MV-4-11 (cell line): Measurements from ENCODE around the gene FARP2.
"Not testable (repeated sequence)": the region's sequence is repeated elsewhere in the genome, so short reads cannot be mapped to it uniquely, and the experiment has no call there.

Source experiments
- DNase-seq: peaks from one replicate; lab custom pipeline; 2025; lab: John Stamatoyannopoulos, UW

Gene FARP2

DNA sequence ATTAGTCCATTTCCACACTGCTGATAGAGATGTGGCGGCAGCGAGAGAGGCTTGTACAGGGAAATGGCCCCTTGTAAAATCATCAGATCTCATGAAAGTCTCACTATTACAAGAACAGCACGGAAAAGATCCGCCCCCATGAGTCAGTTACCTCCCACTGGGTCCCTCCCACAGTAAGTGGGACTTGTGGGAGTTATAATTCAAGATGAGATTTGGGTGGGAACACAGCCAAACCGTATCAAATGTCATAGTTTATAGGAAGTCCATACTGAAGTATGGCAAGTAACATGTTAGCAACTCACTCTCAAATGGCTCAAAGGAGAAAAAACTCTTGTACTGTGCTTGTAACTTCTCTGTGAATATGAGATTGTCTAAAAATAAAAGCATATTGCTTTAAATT is 56.1 kb downstream of the FARP2 start:
- DNase-seq = no peak

DNA sequence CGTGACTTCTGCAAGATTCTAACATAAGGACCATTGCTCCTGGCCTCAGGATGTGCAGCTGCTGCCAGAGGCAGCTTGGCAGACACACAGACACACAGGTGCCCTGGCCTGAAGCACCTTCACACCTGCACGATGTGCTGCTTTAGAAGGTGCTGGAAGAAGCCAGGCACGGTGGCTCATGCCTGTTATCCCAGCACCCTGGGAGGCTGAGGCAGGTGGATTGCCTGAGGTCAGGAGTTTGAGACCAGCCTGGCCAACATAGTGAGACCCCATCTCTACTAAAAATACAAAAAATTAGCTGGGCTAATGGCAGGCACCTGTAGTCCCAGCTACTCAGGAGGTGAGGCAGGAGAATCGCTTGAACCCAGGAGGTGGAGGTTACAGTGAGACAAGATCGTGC is 57.4 kb downstream of the FARP2 start:
- DNase-seq = not testable (repeated sequence)

DNA sequence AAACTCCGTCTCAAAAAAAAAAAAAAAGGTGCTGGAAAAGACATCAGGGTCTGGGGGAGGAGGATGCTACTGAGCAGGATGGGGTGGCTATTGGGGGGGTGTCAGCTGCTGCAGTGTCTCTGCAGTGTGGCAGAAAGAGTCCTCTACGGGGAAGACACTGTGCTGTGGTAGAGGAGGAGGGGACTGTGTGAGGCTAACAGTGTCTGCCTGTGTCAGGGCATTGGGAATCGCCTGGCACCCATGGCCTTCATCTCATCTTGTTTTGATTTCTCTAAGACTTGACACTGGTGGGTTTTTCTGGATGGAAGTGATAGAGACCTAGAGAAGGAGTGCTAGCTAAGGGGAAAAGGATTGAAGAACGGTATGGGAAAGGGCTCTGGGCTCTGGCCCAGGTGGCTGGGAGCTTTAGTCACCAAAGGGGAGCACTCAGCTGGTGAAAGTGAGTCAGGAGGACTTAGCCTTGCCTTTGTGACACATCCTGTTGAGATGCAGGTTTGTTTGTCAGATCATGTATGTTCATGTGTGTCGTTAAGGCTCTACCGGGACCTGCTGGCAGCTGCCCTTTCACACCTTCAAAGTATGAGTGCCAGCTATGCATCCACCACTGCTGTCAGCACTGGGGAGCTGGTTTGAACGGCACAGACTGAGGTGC is 58.0 kb downstream of the FARP2 start:
- DNase-seq = no peak

DNA sequence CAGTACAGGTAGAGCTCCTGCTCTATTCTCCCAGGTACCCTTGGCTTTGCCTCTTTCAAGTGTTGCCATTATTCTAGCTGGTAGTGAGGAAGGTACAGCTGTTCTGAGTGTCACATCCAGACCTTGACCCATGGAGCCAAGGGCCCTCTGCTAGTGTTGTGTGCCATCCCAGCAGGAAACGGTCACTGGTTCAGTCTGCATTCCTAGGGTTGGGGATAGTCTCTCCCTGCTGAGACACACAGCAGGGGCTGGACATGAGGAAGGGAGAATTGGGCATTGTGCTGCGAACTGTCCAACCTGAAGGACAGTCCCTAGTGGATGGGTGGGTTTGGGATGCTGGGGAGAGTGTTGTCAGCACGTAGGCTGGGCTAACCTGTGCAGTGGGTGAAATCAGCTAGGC is 59.1 kb downstream of the FARP2 start:
- DNase-seq = no peak

DNA sequence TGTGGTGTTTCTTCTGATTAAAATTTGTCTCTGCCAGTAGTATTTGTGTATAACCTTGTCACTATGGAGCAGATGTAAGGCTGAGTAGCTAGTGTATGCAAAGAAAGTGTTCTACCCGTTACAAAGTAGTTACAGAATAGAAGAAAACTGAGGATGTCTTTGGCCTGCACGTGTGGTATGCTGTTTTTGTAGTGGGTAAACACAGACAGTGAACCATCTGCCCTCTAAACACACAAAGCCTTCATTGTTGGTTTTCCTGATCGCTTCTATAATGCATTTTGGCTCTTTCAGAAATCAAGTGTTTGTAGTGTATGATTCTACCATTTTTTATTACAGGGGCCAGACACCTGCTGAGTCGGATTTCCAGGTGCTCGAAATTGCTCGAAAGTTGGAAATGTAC is 61.5 kb downstream of the FARP2 start:
- DNase-seq = no peak

DNA sequence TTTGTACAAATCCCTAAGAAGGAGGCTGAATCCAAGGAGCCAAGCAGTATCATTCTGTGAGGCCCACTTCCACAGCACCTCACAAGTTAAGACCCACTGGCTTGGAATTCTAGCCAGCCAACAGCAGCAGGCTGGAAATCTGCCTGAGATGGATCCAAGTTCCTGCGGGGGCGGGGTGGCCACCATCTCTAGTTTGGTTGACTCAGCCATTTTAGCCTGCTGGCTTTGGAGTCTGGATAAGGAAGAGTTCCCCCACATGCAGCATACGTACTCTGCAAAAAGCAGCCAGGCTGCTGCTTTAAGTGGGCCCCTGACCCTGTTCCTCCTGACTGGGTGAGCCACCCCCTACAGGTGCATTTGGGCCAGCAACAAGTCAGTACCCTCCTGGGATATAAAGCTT is 65.2 kb downstream of the FARP2 start:
- no peak for DNase-seq

DNA sequence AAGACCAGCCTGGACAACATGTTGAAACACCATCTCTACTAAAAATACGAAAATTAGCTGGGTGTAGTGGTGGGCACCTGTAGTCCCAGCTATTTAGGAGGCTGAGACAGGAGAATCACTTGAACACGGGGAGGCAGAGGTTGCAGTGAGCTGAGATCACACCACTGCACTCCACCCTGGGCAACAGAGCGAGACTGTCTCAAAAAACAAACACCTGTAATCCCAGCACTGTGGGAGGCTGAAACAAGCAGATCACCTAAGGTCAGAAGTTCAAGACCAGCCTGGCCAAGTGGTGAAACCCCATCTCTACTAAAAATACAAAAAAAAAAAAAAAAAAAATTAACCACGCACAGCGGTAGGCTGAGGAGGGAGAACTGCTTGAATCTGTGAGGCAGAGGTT is 65.9 kb downstream of the FARP2 start:
- DNase-seq = not testable (repeated sequence)

DNA sequence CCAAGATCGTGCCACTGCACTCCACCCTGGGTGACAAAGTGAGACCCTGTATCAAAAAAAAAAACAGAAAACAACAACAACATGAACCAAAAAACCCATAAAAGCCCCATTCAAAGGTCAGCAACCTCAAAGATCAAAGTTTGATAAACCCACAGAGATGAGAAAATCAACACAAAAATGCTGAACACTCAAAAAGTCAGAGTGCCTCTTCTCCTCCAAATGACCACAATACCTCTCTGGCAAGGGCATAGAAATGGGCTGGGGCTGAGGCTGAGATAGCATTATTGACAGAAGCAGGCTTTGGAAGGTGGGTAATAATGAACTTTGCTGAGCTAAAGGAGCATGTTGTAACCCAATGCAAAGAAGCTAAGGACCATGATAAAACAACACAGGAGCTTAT is 66.3 kb downstream of the FARP2 start:
- DNase-seq = no peak

DNA sequence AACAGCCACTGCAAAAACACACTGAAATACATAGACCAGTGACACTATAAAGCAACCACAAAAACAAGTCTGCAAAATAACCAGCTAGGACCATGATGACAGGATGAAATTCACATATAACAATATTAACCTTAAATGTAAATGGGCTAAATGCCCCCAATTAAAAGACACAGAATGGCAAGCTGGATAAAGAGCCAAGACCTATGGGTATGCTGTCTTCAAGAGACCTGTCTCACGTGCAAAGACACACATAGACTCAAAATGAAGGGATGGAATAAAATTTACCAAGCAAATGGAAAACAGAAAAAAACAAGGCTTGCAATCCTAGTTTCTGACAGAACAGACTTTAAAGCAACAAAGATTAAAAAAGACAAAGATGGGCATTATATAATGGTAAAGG is 67.4 kb downstream of the FARP2 start:
- DNase-seq = not testable (repeated sequence)

DNA sequence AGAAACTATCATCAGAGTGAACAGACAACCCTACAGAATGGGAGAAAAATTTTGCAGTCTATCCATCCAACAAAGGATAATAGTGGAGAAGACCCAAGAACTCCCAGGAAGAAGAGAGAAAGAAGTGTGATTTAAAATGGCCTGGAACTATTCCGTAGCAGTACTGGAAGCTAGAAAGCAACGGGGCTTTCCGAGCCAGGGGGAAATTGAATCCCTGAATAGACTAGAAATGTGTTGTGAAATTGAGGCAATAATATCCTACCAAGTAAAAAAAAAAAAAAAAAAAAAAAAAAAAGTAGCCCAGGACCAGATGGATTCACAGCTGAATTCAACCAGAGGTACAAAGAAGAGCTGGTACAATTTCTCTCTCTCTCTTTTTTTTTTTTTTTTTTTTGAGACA is 69.3 kb downstream of the FARP2 start:
- DNase-seq = no peak

DNA sequence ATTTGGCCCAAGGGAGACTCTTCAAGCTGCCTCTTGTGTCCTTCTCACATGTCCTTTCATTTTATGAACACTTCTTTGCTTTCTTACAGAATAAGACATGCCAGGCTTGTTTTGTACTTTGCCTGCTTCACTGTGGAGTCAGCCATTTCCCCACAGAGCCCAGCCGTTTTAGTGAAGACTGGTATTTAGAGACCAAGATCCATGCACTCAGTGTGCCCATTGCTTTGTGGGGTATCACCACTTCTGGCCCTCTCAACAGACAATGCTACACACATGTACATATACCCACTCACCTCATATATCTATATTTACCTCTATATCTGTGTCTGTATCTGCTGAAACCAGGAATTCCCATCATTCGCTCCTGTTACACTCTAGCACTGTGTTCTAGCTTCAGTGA is 74.1 kb downstream of the FARP2 start:
- no peak for DNase-seq

DNA sequence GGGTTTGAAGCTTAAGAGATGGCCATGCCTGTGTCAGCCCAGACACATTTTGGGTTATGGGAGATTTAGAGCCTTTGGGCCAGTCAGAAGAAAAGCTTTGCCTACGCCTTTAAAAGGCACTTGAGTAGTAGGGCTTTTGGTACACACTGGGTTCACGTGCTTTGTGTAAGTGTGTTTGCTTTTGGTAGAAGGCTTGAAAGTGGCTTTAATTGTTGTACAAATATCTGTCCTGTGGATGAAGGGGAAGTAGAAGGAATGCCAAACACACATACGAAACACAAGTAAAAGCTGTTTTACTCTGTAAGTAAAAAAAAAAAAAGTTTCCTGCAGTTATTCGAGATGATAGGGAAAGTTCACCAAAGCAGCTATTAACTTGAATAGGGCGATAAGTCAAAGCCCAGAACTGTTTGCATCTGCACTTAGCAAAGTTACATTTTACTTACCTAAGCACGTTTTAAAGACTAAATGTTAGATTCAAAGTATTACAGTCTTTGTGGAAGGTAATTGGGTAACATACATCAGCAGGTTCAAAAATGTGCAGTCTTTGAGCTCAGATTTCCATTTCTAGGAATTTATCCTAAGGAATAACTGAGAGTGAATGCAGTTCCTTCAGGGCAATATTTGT is 76.9 kb downstream of the FARP2 start:
- no peak for DNase-seq

DNA sequence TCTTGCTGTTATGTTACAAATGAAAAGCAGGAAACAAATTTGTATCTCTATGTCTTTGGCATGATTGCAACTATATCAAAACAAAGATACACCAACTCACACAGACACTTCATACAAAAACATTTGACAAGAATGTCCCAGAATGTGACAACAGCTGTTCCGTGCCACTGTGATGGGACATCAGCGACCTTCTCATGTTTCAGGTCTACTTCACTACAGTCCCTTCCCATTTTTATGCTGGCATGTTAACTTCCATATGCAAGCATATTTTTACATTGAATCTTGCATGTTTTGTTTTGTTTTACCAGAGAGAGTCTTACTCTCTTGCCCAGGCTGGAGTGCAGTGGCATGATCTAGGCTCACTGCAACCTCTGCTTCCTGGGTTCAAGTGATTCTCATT is 81.1 kb downstream of the FARP2 start:
- no peak for DNase-seq

DNA sequence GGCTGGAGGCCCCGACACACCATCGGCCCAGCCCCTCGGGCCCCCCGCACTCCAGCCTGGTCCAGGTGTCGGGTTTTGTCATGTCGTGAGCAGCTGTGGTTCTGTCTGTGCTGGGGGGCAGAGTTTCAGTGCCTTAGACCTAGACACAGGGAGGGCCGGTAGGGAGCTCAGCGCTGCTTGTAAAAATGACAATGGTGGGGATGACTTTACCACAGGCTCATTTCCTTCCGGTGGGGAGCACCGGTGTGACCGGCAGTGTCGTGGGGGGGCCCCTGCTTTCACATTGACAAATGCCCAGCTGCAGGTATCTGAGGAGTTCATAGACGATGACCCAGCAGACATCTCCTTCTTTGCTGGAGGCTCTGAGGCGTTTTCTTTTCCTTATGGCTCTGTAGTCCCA is 85.4 kb downstream of the FARP2 start:
- DNase-seq = no peak

DNA sequence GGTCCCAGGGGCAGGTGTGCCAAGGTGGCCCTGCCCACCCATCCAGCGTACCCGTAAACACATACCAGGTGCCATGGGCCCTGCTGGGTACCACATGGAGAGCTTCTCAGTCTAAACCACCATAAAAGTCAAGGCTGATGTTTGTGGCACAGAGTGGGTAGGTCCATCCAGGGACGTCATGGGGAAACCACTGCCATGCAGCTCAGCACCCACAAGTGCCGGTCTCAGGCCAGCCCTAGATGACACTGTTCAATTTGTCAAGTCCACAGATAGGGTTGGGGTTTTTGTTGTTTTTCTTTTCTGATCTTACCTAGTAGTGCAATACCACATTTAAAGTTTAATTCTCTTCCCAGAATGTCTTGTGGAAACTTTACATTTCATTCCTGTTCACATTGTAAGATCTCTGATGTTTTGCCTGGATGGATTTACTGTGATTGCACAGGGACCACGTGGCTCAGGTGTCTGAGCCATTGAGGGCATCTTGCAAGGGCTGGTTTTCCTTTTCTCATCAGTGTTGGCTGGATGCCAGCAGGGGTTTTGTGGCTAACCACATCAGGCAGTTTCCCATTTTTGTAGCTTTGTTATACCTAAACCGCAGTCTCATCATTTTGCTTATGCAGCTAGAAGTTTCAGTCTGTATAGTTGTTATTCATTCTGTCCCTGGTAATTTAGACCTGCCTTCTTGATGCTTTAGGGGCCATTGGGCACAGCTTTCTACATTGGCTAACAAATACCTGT is 87.6 kb downstream of the FARP2 start:
- DNase-seq = peak; percentile 91

DNA sequence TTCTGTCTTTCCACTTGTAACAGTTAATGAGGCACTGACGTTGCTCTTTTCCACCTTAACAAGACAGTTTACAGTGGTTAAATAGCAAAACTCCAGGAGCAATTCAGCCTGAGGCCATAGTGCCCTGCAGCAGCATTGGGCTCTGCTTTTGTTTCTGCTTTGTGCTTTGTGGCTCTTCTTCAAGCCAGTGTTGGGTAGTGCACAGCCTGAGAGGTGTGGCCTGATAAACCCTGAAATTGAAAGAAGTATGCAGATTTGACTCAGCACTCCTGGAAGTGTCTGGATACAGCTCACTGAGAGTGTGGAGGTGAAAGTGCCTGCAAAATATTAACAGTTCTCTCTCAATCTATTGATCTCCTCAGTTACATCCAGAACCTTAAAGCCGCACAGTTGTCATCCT is 89.3 kb downstream of the FARP2 start:
- no peak for DNase-seq

DNA sequence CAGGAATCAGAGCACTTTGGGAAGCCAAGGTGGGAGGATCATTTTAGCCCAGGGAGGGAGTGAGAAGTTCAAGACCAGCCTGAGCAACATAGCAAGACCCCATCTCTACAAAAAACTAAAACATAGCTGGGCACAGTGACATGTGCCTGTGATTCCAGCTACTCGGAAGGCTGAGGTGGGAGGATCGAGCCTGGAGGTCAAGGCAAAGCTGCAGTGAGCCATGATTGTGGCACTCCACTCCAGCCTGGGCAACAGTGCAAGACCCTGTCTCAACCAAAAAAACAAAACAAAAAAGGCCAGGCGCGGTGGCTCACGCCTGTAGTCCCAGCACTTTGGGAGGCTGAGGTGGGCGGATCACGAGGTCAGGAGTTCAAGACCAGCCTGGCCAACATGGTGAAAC is 94.0 kb downstream of the FARP2 start:
- not testable (repeated sequence) for DNase-seq

DNA sequence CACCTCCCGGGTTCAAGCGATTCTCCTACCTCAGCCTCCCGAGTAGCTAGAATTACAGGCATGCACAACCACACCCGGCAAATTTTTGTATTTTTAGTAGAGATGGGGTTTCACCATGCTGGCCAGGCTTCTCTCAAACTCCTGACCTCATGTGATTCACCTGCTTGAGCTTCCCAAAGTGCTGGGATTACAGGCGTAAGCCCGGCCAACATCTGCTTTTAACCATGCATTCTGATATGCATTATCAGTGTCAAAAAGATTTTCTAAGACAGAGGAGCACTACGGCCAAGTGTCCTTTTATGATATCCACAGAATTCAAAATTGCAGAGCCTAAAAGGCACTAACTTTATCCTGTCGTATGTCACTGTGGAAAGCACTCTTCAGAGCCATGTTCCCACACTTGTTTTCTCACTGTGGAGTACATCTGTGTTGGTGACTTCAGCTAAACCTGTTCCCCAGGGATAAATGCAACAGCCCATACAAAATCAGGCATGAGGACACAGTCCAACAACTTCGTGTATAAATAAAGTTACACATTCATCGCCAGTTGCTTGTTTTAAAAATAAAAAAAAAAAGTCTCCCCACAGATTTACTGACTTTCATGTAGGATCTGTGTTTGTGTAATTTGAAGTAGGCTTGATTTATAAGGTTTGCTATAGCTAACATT is 95.9 kb downstream of the FARP2 start:
- no peak for DNase-seq

DNA sequence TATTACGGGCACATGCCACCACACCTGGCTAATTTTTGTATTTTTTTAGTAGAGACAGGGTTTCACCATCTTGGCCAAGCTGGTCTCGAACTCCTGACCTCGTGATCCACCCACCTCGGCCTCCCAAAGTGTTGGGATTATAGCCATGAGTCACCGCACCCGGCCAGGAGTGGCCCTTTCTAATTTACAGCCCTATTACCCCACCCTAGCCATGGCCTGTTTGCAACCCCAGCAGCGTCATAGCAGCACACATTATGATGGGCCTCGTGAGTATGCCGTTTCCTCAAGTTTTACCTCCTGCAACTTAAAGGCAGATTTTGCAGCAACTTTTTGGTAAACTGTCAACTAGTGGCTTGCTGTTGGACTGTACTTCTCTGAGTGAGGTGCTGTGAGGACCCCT is 97.8 kb downstream of the FARP2 start:
- peak; percentile 45 for DNase-seq

DNA sequence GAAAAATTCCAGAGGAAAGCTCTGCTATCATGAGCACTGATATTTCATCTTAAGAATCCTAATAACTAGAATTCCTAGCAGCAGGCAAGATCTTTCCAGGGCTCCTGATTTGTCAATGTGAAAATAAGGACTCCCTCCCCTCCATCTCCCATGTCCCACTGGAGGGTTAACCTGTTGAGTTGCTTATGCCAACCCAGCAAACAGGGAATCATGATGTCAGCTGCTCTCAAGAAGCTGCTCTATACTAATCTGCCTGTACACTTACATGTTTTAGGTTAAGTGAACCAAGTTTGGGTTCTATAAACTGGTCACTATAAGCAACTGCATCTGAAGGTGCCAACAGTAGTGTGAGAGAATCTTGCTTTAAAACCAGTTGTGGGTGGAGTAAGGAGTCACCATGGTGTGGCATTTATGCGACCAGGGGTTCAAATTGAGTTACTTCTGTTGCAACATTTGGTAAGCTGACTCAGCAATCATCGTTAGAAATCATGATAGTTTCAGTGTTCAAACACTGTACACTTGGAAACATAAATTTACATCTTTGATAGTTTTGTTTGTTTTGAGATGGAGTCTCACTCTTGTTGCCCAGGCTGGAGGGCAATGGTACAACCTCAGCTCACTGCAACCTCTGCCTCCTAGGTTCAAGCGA is 98.9 kb downstream of the FARP2 start:
- DNase-seq = peak; percentile 22

DNA sequence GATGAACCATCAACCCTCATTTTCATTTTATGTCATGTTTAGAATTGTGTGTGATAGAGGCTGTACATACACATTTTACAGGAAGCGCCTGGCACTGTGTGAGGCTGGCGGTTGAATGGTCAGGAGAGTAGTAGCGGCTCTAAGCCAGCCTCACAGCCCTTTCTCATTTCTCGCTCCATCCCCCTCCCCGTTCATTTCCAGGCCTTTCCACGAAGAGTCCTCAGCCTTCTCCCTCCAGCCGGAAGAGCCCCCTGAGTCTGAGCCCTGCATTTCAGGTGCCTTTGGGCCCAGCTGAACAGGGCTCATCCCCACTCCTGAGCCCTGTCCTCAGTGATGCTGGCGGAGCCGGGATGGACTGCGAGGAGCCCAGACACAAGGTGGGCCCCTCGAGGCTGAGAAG is 100.5 kb downstream of the FARP2 start:
- no peak for DNase-seq

DNA sequence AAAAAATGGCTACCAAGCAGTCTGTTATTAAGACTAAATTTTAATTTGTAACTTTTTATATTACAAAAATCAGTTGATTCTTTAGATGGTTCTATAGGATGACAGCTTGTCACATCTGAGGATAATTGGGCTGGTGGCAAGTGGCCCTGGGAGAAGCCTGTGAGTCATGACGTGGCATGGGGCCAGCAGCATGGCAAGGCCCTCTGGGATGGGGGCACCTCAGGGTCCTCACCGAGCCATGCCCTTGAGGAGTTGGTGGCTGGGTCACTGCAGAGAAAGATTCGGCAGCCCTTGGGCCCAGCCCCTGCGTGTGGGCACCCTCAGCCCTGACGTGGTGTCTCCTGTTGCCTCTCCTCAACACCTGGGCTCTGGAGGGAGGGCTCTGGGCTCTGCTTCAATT is 102.6 kb downstream of the FARP2 start:
- DNase-seq = no peak
